Tibial nerve (tissue), 4 donors: ENCODE results near the gene PAPOLA.

Experiments
- CTCF ChIP-seq, 5 experiments: fragments of 200-600 bp in 3 of 5; fragments of 450-650 bp in 2 of 5; sonication (generic) in 3 of 5; IDR thresholded peaks; one replicate each; pipeline ENCODE4 v1.5.1; 2016 to 2019; ENCODE audit warnings: antibody characterized with exemption in 5 of 5, mild to moderate bottlenecking in 3 of 5, moderate library complexity in 2 of 5
- EP300 ChIP-seq, 2 donors: sonication (generic); formaldehyde crosslinking; IDR thresholded peaks; one replicate each; pipeline ENCODE4 v1.6.1; 2017; ENCODE audit warnings: antibody characterized with exemption in 2 of 2, mild to moderate bottlenecking in 1 of 2
- POLR2A ChIP-seq, 2 donors: fragments of 450-650 bp; IDR thresholded peaks; one replicate each; pipeline ENCODE4 v1.6.1; 2017; ENCODE audit warnings: antibody characterized with exemption in 2 of 2, mild to moderate bottlenecking in 2 of 2, moderate library complexity in 2 of 2

GRCh38 chr14:96464136-96464535 is 38.0 kb upstream of the PAPOLA start:
- TF ChIP-seq CTCF (IDR thresholded peaks at IDR 0.05) (no peak), EP300 (IDR thresholded peaks at IDR 0.05) (no peak), POLR2A (IDR thresholded peaks at IDR 0.05) (no peak)
